T-helper 1 cell treated with Interleukin-12 subunit alpha and Interleukin-12 subunit beta and Interleukin-4 antibody, amounts not matched to agents 30 ng/mL and 1 ng/mL, for 36 hours (primary cell): ENCODE measurements around the gene WNT4. TPM values are rescaled to one million over a fixed set of nuclear protein-coding genes. Genes with fewer than 3 reads are reported as not detected.

Source experiments
- intact Hi-C: fragments of 100-400 bp; cut with micrococcal nuclease; formaldehyde crosslinking; loops from one replicate; pipeline ENCODE4 v1.15.1; 2024
- total RNA-seq: library from RNA; stranded (reverse); gene quantifications from 2 replicates; pipeline ENCODE4 v1.2.3, GENCODE V29; 2022

WNT4 gene
- total RNA-seq, 1 donor from 2014 or later, result not detected

DNA sequence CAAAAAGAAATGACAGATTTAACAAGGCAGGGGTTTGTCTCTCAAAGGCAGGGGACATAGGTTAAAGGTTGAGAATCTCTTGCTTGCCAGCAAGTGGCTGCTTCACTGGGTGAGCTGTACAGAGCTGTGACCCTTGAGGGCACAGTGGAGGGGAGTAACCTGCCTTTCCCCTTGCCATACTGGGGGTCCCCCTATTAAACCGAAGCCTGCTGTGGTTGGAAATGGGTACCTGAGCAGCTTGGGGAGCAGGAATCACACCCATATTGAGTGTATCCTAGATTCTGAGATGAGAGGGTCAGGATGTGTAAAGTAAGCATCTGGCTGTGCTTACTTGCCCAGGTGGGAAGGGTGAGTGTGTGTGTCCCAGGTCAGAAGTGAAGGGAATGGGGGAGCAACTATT lies 31.8 kb downstream of the WNT4 start:
- intact Hi-C loops, result no loop called here

- intact Hi-C loops, result no loop called here
Measured at GRCh38 chr1:22110016-22110415, 32.9 kb downstream of the WNT4 start.

- intact Hi-C loops, result no loop called here
Measured at GRCh38 chr1:22108339-22109105, 34.4 kb downstream of the WNT4 start.

DNA sequence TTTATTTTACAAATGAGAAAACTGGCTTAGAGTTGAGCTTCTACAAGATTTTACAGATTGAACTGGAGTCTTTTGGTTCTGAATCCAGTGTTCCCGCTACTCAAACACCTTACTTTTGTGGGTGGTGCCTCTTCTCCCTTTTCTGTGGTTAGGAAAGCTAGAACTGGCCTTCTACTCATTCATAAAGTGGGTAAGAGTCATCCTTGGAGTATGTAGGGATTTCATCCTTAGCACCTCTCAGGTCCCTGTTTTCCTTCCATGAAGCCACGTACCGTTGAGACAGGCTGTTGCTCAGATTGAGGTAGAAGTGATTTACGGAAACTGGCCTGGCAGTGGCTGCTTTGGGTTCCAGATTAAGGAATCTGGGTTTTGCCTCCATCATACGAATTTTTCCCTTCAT lies 35.8 kb downstream of the WNT4 start:
- intact Hi-C loops, result no loop called here

DNA sequence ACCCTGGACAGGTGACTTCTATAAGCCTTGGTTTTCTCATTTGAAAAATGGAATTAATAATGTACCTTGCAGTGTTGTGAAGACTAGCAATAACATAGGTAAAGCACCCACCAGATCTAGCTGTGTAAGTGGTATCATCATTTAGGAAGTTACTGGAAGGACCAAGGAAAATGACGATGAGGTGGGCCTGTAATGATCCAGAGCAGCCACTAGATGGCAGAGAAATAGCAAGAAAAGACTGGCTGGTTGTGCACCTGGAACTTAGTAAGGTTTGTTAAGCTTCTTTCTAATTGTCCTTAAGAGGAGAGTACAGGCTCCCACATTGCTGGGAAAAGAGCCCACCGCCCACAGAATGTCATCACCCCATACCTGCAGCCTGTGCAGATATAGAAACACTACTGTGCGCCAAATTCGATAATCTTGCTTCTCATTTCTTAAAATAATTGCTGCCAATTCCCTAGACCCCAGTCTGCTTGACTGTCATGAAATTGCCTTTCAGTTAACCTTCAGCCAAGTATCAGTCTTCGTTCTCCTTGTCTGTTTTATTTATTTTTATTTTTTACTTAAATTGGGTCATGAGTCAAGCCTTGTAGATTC lies 37.2 kb downstream of the WNT4 start:
- intact Hi-C loops, result loop anchor here (1.0 to 2.0 kb wide), 6 partner anchors 13 to 537 kb away; no protein-coding TSS in a partner anchor

- intact Hi-C loops, result loop anchor here (1.0 to 2.0 kb wide), 6 partner anchors 13 to 537 kb away; no protein-coding TSS in a partner anchor
Measured at GRCh38 chr1:22104865-22105437, 37.9 kb downstream of the WNT4 start.

GRCh38 chr1:22104094-22104493 lies 38.8 kb downstream of the WNT4 start:
- intact Hi-C loops, result loop anchor here (2.0 kb wide), 2 partner anchors 15 to 65 kb away; no protein-coding TSS in a partner anchor

DNA sequence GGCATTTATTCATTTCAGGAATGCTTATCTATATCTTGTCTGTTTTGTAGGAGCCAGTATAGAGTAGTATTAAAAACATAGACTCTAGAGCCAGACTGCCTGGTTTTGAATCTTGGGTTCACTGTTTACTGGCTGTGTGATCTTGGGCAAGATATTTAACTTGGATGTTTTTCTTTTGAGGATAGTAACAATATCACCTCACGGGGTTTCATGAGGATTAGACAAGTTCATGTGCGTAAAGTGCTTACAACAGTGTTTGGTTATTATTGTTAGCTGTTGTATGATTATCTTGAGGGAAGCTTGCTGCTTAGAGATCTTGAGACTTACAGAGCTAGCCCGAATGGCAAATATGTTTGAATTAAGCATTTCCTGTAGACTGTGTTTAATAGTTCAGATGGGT lies 40.2 kb downstream of the WNT4 start:
- intact Hi-C loops, result no loop called here

- intact Hi-C loops, result no loop called here
Measured at GRCh38 chr1:22101995-22102394, 40.9 kb downstream of the WNT4 start.

- intact Hi-C loops, result no loop called here
Measured at GRCh38 chr1:22101199-22101598, 41.7 kb downstream of the WNT4 start.

- intact Hi-C loops, result no loop called here
Measured at GRCh38 chr1:22100168-22100567, 42.7 kb downstream of the WNT4 start.

DNA sequence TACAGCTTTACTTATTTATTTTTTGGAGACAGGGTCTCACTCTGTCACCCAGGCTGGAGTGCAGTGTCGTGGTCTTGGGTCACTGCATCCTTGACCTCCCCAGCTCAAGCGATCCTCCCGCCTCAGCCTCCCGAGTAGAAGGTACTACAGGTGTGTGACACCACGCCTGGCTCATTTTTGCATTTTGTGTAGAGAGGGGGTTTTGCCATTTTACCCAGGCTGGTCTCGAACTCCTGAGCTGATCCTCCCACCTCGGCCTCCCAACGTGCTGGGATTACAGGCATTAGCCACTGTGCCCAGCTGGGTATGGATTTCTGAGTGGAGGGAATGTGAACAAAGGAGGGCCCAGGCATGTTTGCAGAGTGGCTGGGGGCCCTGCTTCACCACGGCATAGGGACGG lies 44.1 kb downstream of the WNT4 start:
- intact Hi-C loops, result no loop called here

DNA sequence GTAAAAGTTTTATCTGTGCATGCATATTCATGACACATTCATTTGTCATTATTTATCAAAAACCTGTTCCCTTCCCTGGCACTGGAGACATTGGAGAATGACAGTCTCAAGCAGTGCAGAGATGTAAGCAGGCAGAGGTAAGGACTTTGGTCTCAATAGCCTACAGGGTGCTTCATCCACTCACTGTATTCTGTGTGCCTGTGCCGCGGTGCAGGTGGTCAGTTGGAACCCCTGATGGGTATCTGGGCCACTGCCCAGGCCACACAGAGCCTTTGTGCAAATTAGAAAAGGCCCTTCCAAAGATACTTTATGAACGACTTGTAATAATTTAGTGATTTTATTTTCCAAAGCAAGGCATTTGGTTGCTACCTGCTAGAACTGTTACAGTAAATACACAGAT lies 46.4 kb downstream of the WNT4 start:
- intact Hi-C loops, result no loop called here

- intact Hi-C loops, result no loop called here
Measured at GRCh38 chr1:22096036-22096435, 46.9 kb downstream of the WNT4 start.

DNA sequence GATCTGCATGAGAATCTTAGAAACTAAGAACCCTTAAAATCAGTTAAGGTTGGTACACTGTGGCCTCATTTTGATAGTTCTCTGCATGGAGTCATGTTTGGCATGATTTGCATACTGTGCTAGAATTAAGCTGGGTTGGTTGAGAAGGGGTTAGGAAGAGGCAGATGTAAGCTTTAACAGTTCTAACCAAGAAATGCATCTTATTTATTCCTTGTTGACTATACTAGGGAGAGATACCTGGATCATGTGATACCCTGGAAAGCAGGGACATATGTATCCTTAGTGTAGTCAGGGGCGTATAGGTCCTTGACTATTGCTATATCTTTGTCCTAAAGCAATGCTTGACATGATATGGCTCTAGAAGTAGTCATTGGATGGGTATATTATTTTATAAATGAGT lies 49.4 kb downstream of the WNT4 start:
- intact Hi-C loops, result loop anchor here (2.0 kb wide), 1 partner anchor 311 kb away; the partner anchor contains the start of gene USP48

- intact Hi-C loops, result loop anchor here (1.0 to 2.0 kb wide), 4 partner anchors 13 to 309 kb away; partner anchors contain the start of gene USP48
Measured at GRCh38 chr1:22092026-22092768, 50.7 kb downstream of the WNT4 start.

- intact Hi-C loops, result loop anchor here (2.0 kb wide), 1 partner anchor 16 kb away; no protein-coding TSS in a partner anchor
Measured at GRCh38 chr1:22090867-22091266, 52.0 kb downstream of the WNT4 start.

- intact Hi-C loops, result loop anchor here (1.0 to 2.0 kb wide), 4 partner anchors 8 to 66 kb away; no protein-coding TSS in a partner anchor
Measured at GRCh38 chr1:22089787-22090186, 53.1 kb downstream of the WNT4 start.

DNA sequence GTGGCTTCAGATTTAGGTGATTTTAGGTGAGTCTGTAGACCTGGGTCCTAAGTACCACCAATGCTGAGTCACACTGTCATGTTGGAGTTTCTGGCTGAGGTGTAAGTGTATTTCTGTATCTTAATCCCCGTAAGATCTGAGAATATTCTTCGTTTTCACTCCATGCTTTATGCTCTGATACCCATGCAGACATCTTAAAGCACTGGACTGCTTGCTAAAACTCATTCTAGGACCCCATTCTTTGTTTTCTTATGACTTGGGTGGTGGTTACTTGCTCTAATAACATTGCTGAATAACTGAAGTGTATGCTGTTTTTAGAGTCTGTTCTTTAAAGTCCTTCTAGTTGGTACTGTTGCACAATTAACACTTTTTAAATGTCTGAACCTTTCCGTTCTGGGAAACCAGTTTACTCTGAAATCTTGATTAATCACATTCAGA lies 53.7 kb downstream of the WNT4 start:
- intact Hi-C loops, result loop anchor here (1.0 to 2.0 kb wide), 3 partner anchors 8 to 66 kb away; no protein-coding TSS in a partner anchor

GRCh38 chr1:22088331-22088730 lies 54.6 kb downstream of the WNT4 start:
- intact Hi-C loops, result loop anchor here (2.0 kb wide), 1 partner anchor 16 kb away; no protein-coding TSS in a partner anchor

DNA sequence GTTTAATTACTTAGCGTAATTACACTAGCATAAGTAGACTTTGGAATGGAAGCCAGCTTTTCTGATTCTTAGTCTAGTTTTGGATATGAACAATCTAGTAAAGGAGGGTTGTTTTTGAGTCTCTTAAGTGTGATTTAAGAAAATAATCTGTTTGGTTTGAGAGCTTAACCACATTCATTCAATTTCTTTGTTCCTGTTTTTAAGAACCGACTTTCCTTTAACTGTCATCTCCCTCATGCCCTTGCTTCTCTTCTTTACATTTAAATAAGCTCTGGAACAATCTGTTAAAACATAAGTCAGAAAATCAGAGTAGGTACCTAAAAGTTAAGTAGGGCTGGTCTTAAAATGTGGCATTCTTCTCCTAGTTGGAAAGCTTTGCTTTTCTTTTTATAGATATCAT lies 62.7 kb downstream of the WNT4 start:
- intact Hi-C loops, result no loop called here
